ENCODE data around the gene TMEM51.

Gene TMEM51

DNA sequence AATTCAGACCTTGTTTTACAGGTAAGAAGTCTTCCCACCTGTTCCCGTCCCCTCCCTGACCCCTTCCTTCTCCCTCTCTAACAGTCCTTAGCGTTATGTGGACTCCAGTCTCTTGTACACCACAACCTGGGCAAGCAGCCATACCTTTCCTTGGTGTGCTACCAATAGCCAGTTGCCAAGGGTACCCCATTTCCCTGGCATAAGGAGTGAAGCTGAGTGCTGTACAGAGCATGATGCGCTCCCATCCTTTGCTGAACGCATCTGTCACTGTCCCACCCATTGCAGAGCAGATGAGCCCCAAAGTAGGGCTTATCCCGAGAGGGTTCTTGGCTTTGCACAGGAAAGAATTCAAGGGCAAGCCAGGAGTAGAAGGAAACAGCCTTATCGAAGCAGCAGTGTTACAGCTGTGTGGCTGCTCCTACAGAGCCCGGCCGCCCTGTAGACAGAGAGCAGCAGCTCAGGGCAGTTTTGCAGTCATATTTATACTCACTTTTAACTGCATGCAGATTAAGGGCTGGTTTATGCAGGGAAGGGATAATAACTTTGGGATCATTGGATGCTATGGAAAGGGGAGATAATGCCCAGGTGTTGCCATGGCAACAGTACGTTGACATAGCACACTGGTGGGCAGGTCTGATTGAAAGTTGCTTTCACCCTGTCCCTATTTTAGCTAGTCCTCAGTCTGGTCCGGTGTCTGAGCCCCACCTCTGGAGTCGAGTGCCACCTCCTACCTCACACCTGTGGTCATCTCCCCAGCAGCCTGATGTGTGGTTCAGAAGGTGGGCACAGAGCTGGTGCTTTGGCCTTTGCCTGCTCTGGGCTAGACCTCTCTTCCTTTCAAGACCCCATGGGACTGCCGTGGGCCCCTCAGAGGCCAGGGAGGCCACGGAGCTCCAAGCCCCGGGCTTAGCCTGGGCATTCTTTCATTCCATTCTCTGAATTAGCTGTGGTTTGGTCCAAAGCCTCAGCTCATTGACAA is 98.6 kb downstream of the TMEM51 start:
- DNase-seq (ENCODE audit: low read depth): no peak
- no peak overlapping the region for H3K4me3 ChIP-seq (ENCODE audit: low read length)
- TF ChIP-seq, protein P1, sequence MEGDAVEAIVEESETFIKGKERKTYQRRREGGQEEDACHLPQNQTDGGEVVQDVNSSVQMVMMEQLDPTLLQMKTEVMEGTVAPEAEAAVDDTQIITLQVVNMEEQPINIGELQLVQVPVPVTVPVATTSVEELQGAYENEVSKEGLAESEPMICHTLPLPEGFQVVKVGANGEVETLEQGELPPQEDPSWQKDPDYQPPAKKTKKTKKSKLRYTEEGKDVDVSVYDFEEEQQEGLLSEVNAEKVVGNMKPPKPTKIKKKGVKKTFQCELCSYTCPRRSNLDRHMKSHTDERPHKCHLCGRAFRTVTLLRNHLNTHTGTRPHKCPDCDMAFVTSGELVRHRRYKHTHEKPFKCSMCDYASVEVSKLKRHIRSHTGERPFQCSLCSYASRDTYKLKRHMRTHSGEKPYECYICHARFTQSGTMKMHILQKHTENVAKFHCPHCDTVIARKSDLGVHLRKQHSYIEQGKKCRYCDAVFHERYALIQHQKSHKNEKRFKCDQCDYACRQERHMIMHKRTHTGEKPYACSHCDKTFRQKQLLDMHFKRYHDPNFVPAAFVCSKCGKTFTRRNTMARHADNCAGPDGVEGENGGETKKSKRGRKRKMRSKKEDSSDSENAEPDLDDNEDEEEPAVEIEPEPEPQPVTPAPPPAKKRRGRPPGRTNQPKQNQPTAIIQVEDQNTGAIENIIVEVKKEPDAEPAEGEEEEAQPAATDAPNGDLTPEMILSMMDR (conservative IDR thresholded peaks at IDR 0.05; ENCODE audit: low read length): no peak

DNA sequence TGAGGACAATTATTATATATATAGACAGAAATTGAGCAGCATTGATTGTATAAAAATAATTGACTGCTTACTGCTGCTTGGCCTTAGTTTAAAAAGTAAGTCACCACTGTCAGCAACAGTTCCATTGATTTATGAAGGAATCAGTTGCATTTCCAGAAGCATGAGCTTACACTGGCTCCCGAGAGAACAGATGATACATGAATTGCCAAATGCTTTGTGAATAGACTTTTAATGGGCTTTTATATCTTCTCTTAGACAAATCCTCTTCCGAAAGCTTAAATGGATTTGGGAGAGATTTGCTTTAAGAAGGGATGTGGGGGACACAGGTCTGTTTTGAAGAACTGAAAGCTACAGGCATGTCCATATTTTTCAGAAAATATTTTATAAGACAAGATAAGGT is 101.0 kb downstream of the TMEM51 start:
- no peak overlapping the region for H3K4me3 ChIP-seq (ENCODE audit: low read length)
- TF ChIP-seq, protein P1 (conservative IDR thresholded peaks at IDR 0.05; ENCODE audit: low read length): no peak
- DNase-seq (ENCODE audit: low read depth): no peak

DNA sequence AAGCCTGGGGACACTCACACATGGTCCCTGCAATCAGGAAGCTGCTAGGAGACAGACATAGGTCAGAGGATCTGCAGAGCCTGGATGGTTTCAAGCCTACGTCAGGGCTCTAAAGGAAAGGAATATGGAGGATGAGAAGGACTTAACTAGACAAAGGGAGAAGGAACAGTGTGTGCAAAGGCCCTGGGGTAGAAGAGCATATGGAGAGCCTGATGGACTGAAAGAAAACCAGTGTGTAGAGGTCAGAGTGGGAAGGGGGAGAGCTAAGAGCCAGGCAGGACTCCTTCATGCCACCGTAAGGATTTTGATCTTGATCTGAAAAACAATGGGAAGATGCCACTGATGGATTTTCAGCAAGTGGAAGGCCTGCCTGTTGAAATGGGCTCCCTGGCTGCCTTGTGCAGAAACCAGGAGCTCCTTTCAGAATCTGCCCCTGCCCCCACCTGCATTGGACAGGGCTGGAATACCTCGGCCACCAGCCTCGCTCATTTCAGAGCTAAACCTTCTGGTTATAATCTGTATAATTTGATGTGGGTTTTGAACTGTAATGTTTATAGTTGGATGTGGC is 102.1 kb downstream of the TMEM51 start:
- TF ChIP-seq, protein P1 (conservative IDR thresholded peaks at IDR 0.05; ENCODE audit: low read length): no peak
- no peak for DNase-seq (ENCODE audit: low read depth)
- H3K4me3 ChIP-seq (ENCODE audit: low read length): no peak overlapping the region

DNA sequence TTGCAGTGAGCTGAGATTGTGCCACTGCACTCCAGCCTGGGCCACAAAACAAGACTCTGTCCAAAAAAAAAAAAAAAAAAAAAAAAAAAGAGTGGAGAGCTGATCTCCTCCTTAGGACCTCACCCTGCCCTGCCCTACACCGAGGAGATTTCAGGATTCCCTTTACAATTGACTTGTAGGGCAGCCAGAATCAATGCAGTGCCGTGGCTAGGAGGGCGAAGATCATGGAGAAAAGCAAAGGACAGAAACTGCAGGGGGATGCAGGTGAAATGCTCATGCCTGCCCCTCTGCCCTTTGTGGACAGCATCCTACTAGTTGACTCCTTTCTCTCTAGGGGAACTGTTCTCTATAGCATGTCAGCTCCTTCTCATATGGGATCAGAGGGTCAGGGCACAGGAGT is 103.0 kb downstream of the TMEM51 start:
- no peak overlapping the region for H3K4me3 ChIP-seq (ENCODE audit: low read length)
- TF ChIP-seq, protein P1 (conservative IDR thresholded peaks at IDR 0.05; ENCODE audit: low read length): no peak
- no peak for DNase-seq (ENCODE audit: low read depth)

DNA sequence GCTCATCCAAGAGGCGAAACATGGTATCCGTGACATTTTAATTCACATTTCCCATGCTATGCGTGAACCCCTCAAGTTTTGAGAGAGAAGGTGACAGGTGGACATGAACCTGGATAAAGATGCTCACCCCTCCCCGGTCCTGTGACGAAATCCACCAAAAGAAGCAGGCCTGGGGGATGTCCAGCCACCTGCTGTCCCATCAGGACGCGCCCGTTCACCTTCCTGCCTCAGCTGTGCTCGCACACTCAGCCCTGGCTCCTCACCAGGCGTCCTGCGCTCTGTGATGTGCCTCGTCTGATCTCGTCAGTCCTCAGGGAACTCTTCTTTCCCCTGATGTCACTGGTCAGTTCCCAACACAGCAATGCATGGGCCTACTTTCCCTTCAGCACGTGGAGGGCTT is 103.8 kb downstream of the TMEM51 start:
- DNase-seq (ENCODE audit: low read depth): no peak
- TF ChIP-seq, protein P1 (conservative IDR thresholded peaks at IDR 0.05; ENCODE audit: low read length): no peak
- no peak overlapping the region for H3K4me3 ChIP-seq (ENCODE audit: low read length)

DNA sequence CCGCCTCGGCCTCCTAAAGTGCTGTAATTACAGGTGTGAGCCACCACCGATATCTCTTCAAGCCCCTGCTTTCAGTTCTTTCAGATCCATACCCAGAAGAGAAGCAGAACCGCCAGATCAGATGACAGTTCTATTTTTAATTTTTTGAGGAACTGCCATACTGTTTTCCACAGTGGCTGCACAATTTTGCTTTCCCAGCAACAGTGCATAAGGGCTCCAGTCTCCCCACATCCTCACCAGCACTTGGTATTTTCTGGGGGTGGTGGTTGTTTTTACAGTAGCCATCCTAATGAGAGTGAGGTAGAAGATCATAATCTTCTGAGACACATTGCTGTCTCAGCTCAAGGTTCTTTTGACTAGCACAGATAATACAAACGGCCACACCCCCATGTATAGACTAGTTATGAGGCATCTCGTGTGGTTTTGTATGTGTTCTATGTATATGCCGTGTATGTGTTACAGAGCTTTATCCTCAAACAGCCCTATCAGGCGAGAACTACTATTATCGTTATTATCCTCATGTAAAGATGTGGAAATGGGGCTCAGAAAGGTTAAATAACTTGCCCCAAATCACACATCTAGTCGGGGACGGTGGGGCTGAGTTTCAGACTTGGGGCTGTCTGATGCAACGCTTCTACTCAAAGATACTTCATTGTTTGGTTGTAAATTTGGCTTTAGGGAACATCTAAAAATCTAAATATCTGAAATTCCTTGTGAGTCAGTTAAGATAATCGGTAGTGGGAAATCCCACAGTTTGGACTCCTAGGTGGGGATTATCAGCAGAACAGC is 105.5 kb downstream of the TMEM51 start:
- DNase-seq (ENCODE audit: low read depth): no peak
- no peak overlapping the region for H3K4me3 ChIP-seq (ENCODE audit: low read length)
- TF ChIP-seq, protein P1 (conservative IDR thresholded peaks at IDR 0.05; ENCODE audit: low read length): no peak
